Measurements from ENCODE around the gene PNPLA5. TPM values are rescaled to one million over a fixed set of nuclear protein-coding genes. Genes with fewer than 3 reads are reported as not detected.
"Not testable (repeated sequence)": the region's sequence is repeated elsewhere in the genome, so short reads cannot be mapped to it uniquely, and the experiment has no call there.

PNPLA5 gene
- total and polyA plus RNA-seq, 11 donors: not detected

GRCh38 chr22:43876866-43877509, 14.8 kb downstream of the PNPLA5 start:
- WGBS, 4 donors: 64 to 78% (median 72%) methylated on average over 5 of the region's 5 CpGs
- DNase-seq: no peak
- intact Hi-C loops (cut with DNase I): no loop called here
- no peaks in the 10 kb centered on the region for H3K4me1 ChIP-seq
- peaks cover 0 to 57% (median 0%) of the 10 kb centered on the region in 9 donors for H3K27me3 ChIP-seq
- TF ChIP-seq CTCF (IDR thresholded peaks at IDR 0.05): no peak
- no peak for TF ChIP-seq POLR2A (IDR thresholded peaks at IDR 0.05)
- peaks cover 0 to 3% (median 0%) of the 10 kb centered on the region in 12 donors for H3K9me3 ChIP-seq
- H3K27ac ChIP-seq: no peak overlapping the region
- no peaks in the 10 kb centered on the region for H3K36me3 ChIP-seq
- H3K4me3 ChIP-seq: no peak overlapping the region
- no peak for ATAC-seq

GRCh38 chr22:43869799-43870198, 22.0 kb downstream of the PNPLA5 start:
- intact Hi-C loops (cut with DNase I): no loop called here
- Histone ChIP-seq H3K4me3 (no peak overlapping the region), H3K27me3 (peaks cover 0 to 24% (median under 1%) of the 10 kb centered on the region in 9 donors), H3K27ac (no peak overlapping the region), H3K9me3 (peaks cover 0 to 19% (median 3%) of the 10 kb centered on the region in 12 donors), H3K4me1 (no peaks in the 10 kb centered on the region), H3K36me3 (no peaks in the 10 kb centered on the region)
- DNase-seq (no peak), ATAC-seq (no peak)
- WGBS, 4 donors: 84 to 90% (median 88%) methylated on average over 5 of the region's 5 CpGs
- TF ChIP-seq POLR2A (IDR thresholded peaks at IDR 0.05) (no peak), CTCF (IDR thresholded peaks at IDR 0.05) (no peak)

- H3K27ac ChIP-seq; H3K4me3 ChIP-seq; H3K36me3 ChIP-seq; H3K4me1 ChIP-seq; DNase-seq; ATAC-seq; intact Hi-C loops (cut with DNase I): not testable (repeated sequence)
- 71 to 76% (median 75%) methylated on average over 4 of the region's 4 CpGs for WGBS, 4 donors
- H3K9me3 ChIP-seq: peaks cover 0 to 19% (median 3%) of the 10 kb centered on the region in 12 donors
- peaks cover 0 to 25% (median 4%) of the 10 kb centered on the region in 9 donors for H3K27me3 ChIP-seq
Measured at GRCh38 chr22:43869001-43869400, 22.8 kb downstream of the PNPLA5 start.

- Histone ChIP-seq H3K4me3 (no peak overlapping the region), H3K36me3 (no peaks in the 10 kb centered on the region), H3K27ac (no peak overlapping the region), H3K27me3 (peaks cover 0 to 34% (median 12%) of the 10 kb centered on the region in 9 donors), H3K4me1 (no peaks in the 10 kb centered on the region), H3K9me3 (peaks cover 0 to 19% (median 3%) of the 10 kb centered on the region in 12 donors)
- peak in 2 of 4 donors; percentile 42 to 67 for ATAC-seq
- intact Hi-C loops (cut with DNase I): no loop called here
- TF ChIP-seq CTCF (IDR thresholded peaks at IDR 0.05): no peak
- no peak for TF ChIP-seq POLR2A (IDR thresholded peaks at IDR 0.05)
- peak; percentile 50 to 80 (median 54) for DNase-seq
- 6 to 13% (median 10%) methylated on average over 11 of the region's 11 CpGs for WGBS, 4 donors
Measured at GRCh38 chr22:43867839-43868635, 23.8 kb downstream of the PNPLA5 start.

Data from heart left ventricle (tissue), 16 donors.